ENCODE data around the gene RGS7.

RGS7 gene

DNA sequence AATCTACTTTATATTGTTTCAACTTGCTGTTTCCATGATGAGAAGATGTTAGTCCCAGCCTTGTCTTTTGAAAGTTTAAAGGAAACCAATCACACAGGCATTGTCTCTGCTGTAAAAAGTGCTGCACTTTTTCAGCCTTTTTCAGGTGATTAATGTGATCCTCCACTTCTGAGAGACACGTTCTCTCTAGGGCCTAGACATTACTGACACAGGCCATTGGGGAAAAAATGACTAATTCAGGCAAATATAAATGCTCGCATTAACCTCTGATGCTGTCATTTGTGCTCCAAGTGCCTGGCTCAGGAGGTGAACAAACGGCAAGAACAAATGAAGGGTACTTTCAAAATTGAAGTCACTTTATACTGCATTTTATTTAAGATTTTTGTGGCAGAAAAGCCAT, 32.4 kb upstream of the RGS7 start:
- in situ Hi-C loops (cut with HindIII; ENCODE audit: low sequenced_read_pairs), result no loop called here
- DNase-seq (ENCODE audit: low read depth), result no peak
- TF ChIP-seq, protein P1, sequence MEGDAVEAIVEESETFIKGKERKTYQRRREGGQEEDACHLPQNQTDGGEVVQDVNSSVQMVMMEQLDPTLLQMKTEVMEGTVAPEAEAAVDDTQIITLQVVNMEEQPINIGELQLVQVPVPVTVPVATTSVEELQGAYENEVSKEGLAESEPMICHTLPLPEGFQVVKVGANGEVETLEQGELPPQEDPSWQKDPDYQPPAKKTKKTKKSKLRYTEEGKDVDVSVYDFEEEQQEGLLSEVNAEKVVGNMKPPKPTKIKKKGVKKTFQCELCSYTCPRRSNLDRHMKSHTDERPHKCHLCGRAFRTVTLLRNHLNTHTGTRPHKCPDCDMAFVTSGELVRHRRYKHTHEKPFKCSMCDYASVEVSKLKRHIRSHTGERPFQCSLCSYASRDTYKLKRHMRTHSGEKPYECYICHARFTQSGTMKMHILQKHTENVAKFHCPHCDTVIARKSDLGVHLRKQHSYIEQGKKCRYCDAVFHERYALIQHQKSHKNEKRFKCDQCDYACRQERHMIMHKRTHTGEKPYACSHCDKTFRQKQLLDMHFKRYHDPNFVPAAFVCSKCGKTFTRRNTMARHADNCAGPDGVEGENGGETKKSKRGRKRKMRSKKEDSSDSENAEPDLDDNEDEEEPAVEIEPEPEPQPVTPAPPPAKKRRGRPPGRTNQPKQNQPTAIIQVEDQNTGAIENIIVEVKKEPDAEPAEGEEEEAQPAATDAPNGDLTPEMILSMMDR (IDR thresholded peaks at IDR 0.05; ENCODE audit: low read depth, low read length, missing control alignments), result no peak
- no peak overlapping the region for H3K4me3 ChIP-seq (ENCODE audit: low read depth, low read length)

DNA sequence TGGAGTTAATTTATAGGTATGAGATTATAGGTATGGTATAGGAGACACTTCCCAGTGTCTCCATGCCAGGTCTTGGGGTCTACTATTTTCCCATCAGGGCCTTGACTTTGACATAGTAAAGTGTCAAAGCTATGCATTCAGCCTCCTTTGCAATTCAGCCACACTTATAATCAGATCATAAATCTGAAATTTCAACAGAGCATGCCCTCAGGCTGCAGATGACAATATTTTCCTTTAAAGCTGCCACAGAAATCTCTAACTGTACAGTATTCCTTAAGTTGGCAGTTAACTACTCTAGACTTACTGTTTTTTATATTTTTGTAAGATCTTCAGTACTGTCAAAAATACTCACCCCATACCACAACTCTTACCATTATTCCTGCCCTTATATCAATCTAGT, 30.2 kb upstream of the RGS7 start:
- TF ChIP-seq, protein P1 (IDR thresholded peaks at IDR 0.05; ENCODE audit: low read depth, low read length, missing control alignments), result no peak
- no peak for DNase-seq (ENCODE audit: low read depth)
- H3K4me3 ChIP-seq (ENCODE audit: low read depth, low read length), result no peak overlapping the region
- in situ Hi-C loops (cut with HindIII; ENCODE audit: low sequenced_read_pairs), result no loop called here

DNA sequence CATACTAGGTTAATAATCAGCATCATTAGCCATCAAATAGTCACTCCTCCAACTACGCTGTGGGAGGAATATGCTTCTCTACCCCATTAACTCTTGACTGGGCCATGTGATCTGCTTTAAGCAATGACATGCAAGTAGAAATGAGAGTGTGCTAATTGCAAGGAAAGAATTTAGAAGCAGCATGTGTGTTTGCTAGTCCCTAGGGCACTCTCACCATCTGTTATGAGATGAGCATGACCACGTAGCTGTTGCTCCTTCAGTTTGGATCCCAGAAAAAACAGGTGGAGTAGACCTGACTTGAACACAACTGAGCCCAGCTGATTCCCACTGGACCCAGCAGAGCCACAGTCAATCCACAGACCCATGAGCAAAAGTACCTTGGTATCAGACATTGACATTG, 19.7 kb upstream of the RGS7 start:
- TF ChIP-seq, protein P1 (IDR thresholded peaks at IDR 0.05; ENCODE audit: low read depth, low read length, missing control alignments), result no peak
- no peak overlapping the region for H3K4me3 ChIP-seq (ENCODE audit: low read depth, low read length)

DNA sequence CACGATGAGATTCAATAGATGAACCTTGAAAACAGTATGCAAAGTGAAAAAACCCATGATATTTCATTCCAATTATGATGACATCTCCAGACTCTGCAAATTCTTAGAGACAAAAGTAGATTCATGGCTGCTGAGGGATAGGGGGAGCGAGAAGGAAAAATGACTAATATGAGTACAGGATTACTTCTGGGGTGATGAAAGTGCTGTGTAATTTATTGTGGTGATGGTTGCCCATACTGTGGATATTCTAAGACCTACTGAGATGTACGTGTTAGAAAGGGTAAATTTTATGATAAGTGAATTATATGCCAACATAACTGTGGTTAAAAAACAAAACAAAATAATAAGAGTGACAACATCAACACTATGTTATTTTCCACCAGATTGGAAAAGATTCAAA, 18.9 kb upstream of the RGS7 start:
- H3K4me3 ChIP-seq (ENCODE audit: low read depth, low read length), result no peak overlapping the region
- DNase-seq (ENCODE audit: low read depth), result no peak
- TF ChIP-seq, protein P1 (IDR thresholded peaks at IDR 0.05; ENCODE audit: low read depth, low read length, missing control alignments), result no peak
- in situ Hi-C loops (cut with HindIII; ENCODE audit: low sequenced_read_pairs), result no loop called here

More for the DNA sequence above, 19.7 kb upstream of the RGS7 start:
- DNase-seq (ENCODE audit: low read depth), result no peak
- in situ Hi-C loops (cut with HindIII; ENCODE audit: low sequenced_read_pairs), result no loop called here

DNA sequence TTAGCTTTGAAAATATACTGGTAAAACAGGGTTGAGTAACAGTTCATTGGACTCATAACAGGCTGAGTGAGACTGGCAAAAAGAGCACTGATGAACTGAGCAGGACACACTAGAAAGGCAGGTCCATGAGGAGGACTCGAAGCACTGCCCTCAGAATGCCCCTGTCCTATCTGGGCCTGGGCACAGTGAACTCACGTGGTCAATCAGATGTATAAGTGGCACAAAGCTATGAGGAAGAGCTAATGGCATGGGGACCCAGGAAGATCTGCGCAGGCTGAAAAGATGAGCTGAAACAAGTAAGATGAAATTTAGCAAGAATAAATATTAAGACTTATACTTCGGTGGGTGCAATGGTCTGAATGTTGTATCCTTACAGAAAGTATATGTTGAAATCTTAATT, 9.2 kb upstream of the RGS7 start:
- no peak overlapping the region for H3K4me3 ChIP-seq (ENCODE audit: low read depth, low read length)
- in situ Hi-C loops (cut with HindIII; ENCODE audit: low sequenced_read_pairs), result no loop called here
- TF ChIP-seq, protein P1 (IDR thresholded peaks at IDR 0.05; ENCODE audit: low read depth, low read length, missing control alignments), result no peak
- no peak for DNase-seq (ENCODE audit: low read depth)

DNA sequence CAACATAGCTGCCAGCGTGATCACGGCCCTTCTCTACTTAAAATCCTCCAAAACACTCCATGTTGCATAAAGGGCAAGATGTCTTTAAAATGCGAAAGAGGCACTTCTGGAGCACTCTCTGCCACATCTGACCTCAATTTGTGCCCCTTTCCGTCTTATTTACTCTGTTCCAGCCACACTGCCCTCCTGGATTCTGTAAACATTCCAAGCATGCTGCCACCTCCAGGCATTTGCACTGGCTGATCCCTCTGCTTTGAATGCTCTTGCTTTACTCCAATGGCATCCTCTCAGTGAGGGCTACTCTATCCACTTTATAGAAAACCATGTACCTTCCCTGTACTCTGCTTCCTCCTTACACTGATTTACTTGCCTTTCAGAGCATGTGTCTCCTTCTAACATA, 5.3 kb upstream of the RGS7 start:
- in situ Hi-C loops (cut with HindIII; ENCODE audit: low sequenced_read_pairs), result no loop called here
- TF ChIP-seq, protein P1 (IDR thresholded peaks at IDR 0.05; ENCODE audit: low read depth, low read length, missing control alignments), result no peak
- H3K4me3 ChIP-seq (ENCODE audit: low read depth, low read length), result no peak overlapping the region
- DNase-seq (ENCODE audit: low read depth), result no peak

All from astrocyte of the cerebellum (primary cell).